Esophagus (tissue), 2 donors: ENCODE results near the gene ZBTB20. TPM values are rescaled to one million over a fixed set of nuclear protein-coding genes. Genes with fewer than 3 reads are reported as not detected.

Experiments
- H3K27ac ChIP-seq, 2 donors: one replicate each; pipeline ENCODE4 v1.5.1; 2013; ENCODE audit warnings: low read depth in 2 of 2, mild to moderate bottlenecking in 2 of 2, inconsistent platforms in 1 of 2, low read length in 1 of 2, moderate library complexity in 1 of 2
- H3K27me3 ChIP-seq, 2 donors: one replicate each; pipeline ENCODE4 v1.6.1; 2013; ENCODE audit warnings: low read length in 2 of 2, control low read depth in 1 of 2, mild to moderate bottlenecking in 1 of 2; ENCODE audit not compliant: insufficient read depth in 2 of 2, control insufficient read depth in 1 of 2
- H3K36me3 ChIP-seq, 2 donors: one replicate each; pipeline ENCODE4 v1.6.1; 2013; ENCODE audit warnings: low read length in 1 of 2; ENCODE audit not compliant: control insufficient read depth in 2 of 2, insufficient read depth in 2 of 2
- H3K4me1 ChIP-seq, 2 donors: one replicate each; pipeline ENCODE4 v1.6.1; 2013; ENCODE audit warnings: low read length in 1 of 2; ENCODE audit not compliant: control insufficient read depth in 2 of 2, insufficient read depth in 2 of 2
- H3K4me3 ChIP-seq, 2 donors: one replicate each; pipeline ENCODE4 v1.5.1; 2013; ENCODE audit warnings: low read length in 2 of 2, mild to moderate bottlenecking in 2 of 2, low read depth in 1 of 2, moderate library complexity in 1 of 2
- H3K9me3 ChIP-seq, 2 donors: one replicate each; pipeline ENCODE4 v1.6.1; 2013; ENCODE audit warnings: mild to moderate bottlenecking in 2 of 2, low read depth in 1 of 2, low read length in 1 of 2, moderate library complexity in 1 of 2; ENCODE audit not compliant: control insufficient read depth in 2 of 2, insufficient read depth in 1 of 2
- WGBS, 2 donors: extraction: QIAGEN DNeasy Blood & Tissue Kit; methylation state at CpG; one replicate each; pipeline ENCODE4 v1.1.7; 2013; 5-methylcytosine and 5-hydroxymethylcytosine counted together
- polyA plus RNA-seq, 2 donors: library from polyadenylated mRNA; stranded (reverse); fragments of 200-250 nt; gene quantifications; one replicate each; pipeline ENCODE4 v1.2.3, GENCODE V29; 2013
- donor health status: healthy with polysubstance abuse.
- donor health status: Bipolar disorder and iron deficiency.

The ZBTB20 gene
- polyA plus RNA-seq, 2 donors: 0.16 to 1.3 TPM

DNA sequence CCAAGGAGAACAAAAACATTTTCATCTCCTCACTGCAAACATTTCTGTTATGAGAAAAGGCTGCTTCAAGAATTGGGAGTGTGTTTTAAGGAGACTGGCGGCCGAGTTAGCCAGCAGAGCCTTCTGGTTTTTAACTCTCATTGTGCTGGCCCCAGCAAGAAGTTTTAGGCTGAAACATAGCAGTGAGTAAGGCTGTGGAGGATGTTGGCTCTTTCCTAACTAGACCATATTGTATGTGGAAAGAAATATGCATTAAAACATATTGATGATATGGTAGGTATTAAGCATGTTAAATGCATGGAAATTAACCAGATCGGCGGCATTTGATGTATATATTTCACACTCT is 762.6 kb downstream of the ZBTB20 start:
- Histone ChIP-seq H3K27me3 (no peaks in the 10 kb centered on the region), H3K27ac (no peak overlapping the region), H3K4me3 (peak overlapping the region in 1 of 2 donors; percentile 44), H3K9me3 (no peaks in the 10 kb centered on the region), H3K36me3 (peaks cover 0 to 5% of the 10 kb centered on the region in 2 donors), H3K4me1 (no peaks in the 10 kb centered on the region)
- 64 to 69% methylated on average over 4 of the region's 4 CpGs for WGBS, 2 donors

GRCh38 chr3:114383875-114384557 is 763.1 kb downstream of the ZBTB20 start:
- Histone ChIP-seq H3K4me1 (no peaks in the 10 kb centered on the region), H3K9me3 (no peaks in the 10 kb centered on the region), H3K4me3 (peak overlapping the region in 1 of 2 donors; percentile 44), H3K36me3 (peaks cover 0 to 5% of the 10 kb centered on the region in 2 donors), H3K27ac (peak overlapping the region in 1 of 2 donors; percentile 16), H3K27me3 (no peaks in the 10 kb centered on the region)
- WGBS, 2 donors: 30 to 38% methylated on average over 12 of the region's 12 CpGs

GRCh38 chr3:114380233-114380651 is 766.8 kb downstream of the ZBTB20 start:
- WGBS, 2 donors: 45 to 52% methylated on average over 4 of the region's 4 CpGs
- Histone ChIP-seq H3K27ac (peak overlapping the region in 1 of 2 donors; percentile 19), H3K9me3 (no peaks in the 10 kb centered on the region), H3K27me3 (no peaks in the 10 kb centered on the region), H3K4me3 (no peak overlapping the region), H3K4me1 (no peaks in the 10 kb centered on the region), H3K36me3 (peaks cover 0 to 3% of the 10 kb centered on the region in 2 donors)

- 57 to 63% methylated on average over 4 of the region's 4 CpGs for WGBS, 2 donors
Observed at GRCh38 chr3:114379266-114379665, 767.8 kb downstream of the ZBTB20 start.

DNA sequence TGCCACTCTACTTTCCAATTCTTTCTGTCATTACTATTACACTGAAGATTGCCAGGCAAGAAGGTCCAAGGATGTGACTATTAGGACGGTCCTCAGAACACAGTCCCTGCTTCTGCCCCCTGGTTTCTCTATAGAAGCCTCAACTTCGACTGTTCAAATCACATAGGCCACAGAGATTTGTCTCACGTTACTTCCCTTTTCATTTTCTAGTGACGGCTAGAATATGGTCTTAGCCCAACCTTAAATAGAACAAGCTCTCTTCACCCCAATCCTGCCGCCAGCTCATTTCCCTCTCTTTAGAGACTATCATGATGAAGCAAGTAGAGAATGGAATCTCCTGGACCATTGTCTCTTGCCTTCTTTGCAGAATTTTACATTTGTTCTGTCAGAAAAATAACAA is 768.3 kb downstream of the ZBTB20 start:
- Histone ChIP-seq H3K4me3 (no peak overlapping the region), H3K9me3 (no peaks in the 10 kb centered on the region), H3K36me3 (peaks cover 0 to 3% of the 10 kb centered on the region in 2 donors), H3K27me3 (no peaks in the 10 kb centered on the region), H3K27ac (no peak overlapping the region), H3K4me1 (no peaks in the 10 kb centered on the region)
- WGBS, 2 donors: 87 to 90% methylated on average over 5 of the region's 5 CpGs

More at GRCh38 chr3:114379266-114379665, 767.8 kb downstream of the ZBTB20 start:
- peaks cover 0 to 3% of the 10 kb centered on the region in 2 donors for H3K36me3 ChIP-seq
- H3K4me3 ChIP-seq: no peak overlapping the region
- no peak overlapping the region for H3K27ac ChIP-seq
- no peaks in the 10 kb centered on the region for H3K4me1 ChIP-seq
- no peaks in the 10 kb centered on the region for H3K9me3 ChIP-seq
- H3K27me3 ChIP-seq: no peaks in the 10 kb centered on the region

- 90 to 94% methylated on average over 4 of the region's 4 CpGs for WGBS, 2 donors
- Histone ChIP-seq H3K4me1 (no peaks in the 10 kb centered on the region), H3K36me3 (peaks cover 0 to 3% of the 10 kb centered on the region in 2 donors), H3K27me3 (no peaks in the 10 kb centered on the region), H3K4me3 (no peak overlapping the region), H3K27ac (no peak overlapping the region), H3K9me3 (no peaks in the 10 kb centered on the region)
Observed at GRCh38 chr3:114377426-114377825, 769.7 kb downstream of the ZBTB20 start.

GRCh38 chr3:114376516-114377185 is 770.4 kb downstream of the ZBTB20 start:
- WGBS, 2 donors: 85 to 94% methylated on average over 8 of the region's 8 CpGs
- H3K4me1 ChIP-seq: no peaks in the 10 kb centered on the region
- no peaks in the 10 kb centered on the region for H3K9me3 ChIP-seq
- H3K36me3 ChIP-seq: peaks cover 0 to 3% of the 10 kb centered on the region in 2 donors
- no peak overlapping the region for H3K4me3 ChIP-seq
- H3K27ac ChIP-seq: no peak overlapping the region
- no peaks in the 10 kb centered on the region for H3K27me3 ChIP-seq

DNA sequence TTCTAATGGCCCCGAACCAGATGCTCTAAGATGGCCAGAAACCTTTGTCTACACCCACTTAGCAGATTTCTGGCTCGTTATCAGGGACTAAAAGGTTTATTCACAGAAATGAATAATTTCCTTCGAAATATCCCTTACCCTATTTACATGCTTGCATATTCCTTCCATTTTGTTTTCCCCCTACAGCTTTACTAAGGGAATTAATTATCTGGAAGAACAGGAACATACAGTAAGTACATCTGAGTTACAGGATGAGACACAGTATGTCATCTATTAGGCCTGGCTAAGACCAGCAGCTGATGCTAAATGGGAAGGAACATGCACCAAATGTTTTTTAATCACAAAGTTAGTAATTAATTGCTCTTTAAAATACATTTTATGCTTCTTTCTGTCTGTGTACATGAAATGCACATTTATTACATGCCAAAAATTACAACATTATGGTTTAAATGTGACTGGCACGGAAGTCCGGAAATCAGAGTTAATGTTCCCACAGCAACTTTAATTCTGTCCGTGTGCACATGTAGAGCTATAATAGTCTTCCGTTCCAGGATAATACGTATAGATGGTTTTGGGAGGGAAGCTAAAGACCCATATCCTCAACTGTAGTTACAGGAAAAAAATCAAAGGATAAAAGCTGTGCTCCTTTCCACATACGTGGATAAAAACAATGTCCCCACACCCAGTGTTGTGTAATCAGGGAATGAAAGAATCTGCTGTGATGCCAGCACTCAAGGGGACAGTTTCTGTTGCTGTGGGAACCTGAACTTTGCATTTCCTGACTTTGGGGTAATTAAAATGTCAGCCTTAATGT is 771.3 kb downstream of the ZBTB20 start:
- WGBS, 2 donors: 71 to 75% methylated on average over 9 of the region's 9 CpGs
- peaks cover 0 to 3% of the 10 kb centered on the region in 2 donors for H3K36me3 ChIP-seq
- H3K4me1 ChIP-seq: no peaks in the 10 kb centered on the region
- H3K4me3 ChIP-seq: no peak overlapping the region
- H3K27me3 ChIP-seq: no peaks in the 10 kb centered on the region
- no peaks in the 10 kb centered on the region for H3K9me3 ChIP-seq
- no peak overlapping the region for H3K27ac ChIP-seq

DNA sequence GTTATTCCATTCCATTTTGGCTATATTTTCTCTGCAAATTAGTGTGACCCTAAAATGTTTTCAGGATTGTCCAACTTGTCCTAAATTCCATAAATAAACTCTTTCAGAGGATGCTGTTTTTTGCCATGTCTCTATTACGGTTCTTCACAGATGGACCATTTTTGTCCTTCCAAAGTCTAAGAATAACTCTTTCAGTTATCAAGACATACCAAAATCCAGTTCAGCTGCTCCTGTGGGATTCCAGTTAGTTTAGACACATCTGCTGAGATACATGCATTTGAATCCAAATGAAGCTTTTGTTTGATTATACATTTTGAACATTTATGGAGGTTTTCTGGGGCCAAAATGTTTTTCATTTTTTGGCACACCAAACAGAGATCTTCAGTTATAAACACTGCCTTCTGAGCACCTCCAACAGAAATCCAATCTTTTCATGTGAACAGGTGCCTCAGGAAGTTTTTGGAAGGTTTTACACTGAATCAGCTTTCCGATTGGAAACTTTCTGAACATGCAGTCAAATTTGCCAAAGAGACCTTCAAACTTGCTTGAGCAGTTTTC is 772.6 kb downstream of the ZBTB20 start:
- no peaks in the 10 kb centered on the region for H3K4me1 ChIP-seq
- H3K9me3 ChIP-seq: no peaks in the 10 kb centered on the region
- no peaks in the 10 kb centered on the region for H3K27me3 ChIP-seq
- peaks cover 0 to 3% of the 10 kb centered on the region in 2 donors for H3K36me3 ChIP-seq
- no peak overlapping the region for H3K27ac ChIP-seq
- H3K4me3 ChIP-seq: no peak overlapping the region
- WGBS, 2 donors: 58 to 74% methylated on average over 2 of the region's 2 CpGs
